ENCODE measurements around the gene IZUMO1R.
"Not testable (repeated sequence)": the region's sequence is repeated elsewhere in the genome, so short reads cannot be mapped to it uniquely, and the experiment has no call there.

IZUMO1R gene

DNA sequence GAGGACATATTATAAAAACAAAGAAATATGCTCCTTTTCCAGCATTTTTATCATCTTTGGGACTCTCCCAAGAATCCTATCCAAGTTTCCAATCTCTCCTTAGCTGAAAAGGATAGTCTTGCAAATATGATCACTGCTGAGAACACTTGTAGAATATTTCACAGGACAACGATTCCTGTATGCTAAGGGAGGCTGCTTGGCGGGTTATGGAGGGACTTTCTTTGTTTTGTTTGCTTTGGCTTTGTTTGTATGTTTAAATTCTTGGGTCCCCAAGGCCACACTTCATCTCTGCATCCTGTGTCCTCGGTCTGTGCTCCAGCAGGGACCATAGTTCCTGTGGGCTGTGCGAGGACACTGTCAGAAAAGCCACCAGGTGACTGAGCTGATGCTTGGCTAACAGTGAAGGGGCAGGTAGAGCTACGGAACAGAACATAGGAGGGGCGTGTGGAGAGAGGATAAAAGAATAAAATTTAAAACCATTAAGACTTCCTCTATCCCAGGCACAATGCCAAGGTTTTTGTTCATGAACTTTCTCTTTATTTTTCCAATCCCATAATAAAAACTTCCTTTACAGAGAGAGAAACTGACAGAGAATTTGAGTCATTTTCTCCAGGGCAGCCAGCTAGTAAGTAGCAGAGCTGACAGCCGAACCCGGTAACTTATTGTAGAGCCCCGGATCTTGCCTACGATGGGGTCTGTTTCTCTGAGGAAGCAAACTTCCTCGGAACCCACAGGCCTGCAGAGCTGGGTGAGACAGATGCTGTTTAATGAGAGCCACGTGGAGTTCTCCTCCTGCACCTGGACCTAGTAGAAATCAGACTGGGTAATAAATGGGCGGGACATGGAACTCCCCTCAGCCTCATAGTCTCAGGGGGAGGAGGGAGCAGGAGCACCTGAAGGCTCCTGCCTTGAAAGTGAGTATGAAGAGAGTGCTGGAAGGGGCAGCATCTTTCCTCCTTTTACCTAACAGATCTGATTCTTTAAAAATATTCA, at the start of gene IZUMO1R:
Gene IZUMO1R (plus strand): TSS at position 615 of the 993 bp plus-strand sequence. CDS start 1,057 bp downstream, outside the sequence.
- no peak for FAIRE-seq

DNA sequence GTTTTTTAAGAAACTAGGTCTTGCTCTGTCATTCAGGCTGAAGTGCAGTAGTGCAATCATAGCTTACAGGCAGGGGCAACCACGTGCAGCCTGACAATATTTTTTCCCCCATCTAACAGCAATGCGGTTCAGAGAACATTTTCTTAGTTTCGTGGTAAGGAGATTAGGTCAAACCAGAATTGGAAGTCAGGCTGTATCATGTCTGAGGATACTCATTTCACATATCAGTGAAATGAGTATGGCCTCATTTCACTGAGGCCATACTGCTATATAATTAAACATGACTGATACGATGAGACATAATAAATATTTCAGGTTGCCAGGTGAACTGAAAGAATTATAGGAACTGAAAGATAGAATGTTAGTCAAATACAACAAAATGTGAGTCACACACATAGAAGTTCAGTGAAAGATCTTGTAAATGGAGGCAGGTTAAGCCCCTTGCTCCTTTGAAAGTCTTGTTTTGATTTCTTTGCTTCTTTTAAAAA, 32.5 kb upstream of the IZUMO1R start:
- FAIRE-seq = no peak

DNA sequence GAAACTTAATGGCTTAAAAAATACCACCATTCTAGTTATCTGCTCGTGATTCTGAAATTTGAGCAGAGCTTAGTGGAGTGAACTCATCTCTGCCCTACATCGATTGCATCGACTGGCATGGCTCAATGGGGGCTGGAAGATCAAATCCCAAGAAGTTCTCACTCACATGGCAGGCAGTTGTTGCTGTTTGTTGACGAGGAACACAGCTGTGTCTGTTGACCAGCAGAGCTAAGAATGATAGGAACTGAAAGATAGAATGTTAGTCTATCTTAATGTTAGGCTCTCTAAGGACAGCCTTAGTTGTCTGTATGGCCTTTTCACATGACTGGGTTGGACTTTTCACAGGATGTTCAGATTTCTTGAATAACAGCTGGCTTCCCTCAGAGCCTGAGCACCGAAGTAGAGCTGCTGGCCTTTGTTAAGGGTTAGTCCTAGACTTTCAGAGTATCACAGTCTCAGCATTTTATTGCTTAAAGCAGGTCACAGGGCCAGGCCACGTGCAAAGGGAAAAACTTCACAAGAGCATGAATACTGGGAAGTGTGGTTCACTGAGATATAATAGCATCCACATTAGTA, 31.6 kb upstream of the IZUMO1R start:
- FAIRE-seq = no peak

DNA sequence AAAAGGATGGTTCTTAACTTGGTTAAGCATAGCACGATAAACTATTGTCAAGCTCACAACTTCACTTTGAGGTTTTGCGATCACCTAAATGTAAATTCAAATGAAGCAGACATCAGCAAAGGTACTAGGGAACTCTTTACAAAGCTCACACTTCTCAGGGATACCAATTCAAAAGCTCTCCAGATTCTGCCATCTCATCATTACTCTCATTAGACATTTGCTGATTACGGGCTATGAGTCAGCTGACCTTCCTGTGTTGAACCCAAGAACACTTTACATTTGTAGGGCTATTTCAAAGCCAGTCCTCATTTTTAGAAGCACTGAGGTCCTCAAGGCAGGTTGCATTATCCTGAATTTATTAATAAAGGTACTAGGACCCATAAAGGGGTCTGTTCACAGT, 28.4 kb upstream of the IZUMO1R start:
- FAIRE-seq = no peak

DNA sequence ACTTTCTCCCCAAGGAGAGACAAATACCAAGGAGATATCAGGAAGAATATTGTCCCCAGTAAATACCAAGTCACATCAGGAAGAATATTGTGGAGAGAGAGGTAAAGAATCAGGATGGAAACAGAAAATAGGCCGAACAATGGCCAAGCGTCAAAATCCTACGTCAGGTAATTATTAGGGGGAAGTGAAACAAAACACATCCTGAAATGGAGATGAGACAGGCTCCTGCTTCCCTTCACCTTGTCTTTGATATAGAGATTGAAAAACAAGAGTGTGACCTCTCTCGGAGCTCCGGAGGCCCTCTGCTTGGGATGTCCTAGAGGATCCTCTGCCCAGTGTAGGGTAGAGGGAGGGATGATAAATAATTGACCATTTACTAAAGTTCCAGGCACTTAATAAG, 27.4 kb upstream of the IZUMO1R start:
- FAIRE-seq = no peak

DNA sequence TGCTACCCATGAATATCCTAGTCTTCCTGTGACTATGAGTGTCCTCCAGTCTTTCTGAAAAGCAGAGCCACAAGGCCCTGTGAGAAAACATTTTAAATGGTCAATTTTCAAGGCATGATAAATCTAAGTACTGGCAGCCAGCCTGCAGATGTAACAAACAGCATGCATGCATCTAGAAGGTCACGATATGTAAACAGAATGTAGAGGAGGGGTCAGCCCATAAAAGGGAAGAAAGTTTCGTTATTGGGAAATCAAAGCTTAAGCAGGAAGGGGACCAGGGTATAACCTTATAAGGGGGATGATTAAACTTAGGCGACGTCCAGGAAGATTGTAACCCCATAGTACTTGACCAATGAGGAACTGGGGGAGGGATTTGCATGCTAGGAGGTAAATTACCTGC, 26.2 kb upstream of the IZUMO1R start:
- not testable (repeated sequence) for FAIRE-seq

DNA sequence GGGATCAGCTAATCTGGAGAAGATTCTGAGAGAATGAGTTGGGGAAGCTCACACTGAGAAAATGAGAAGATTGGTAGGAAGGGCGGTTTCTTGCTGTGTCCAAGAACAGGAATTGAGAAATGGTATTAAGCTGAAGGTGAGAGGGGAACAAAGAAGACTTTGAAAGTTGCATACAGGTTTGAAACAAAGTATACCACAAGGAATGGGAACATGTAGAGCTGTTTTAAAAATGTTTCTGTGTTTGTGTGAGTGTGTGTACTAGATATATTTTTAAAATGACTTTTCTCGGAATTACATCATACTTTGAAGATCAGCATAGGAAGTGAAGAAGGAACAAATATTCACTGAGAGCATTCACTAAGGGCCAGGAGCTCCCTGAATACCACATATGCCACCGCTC, 24.4 kb upstream of the IZUMO1R start:
- FAIRE-seq = no peak

DNA sequence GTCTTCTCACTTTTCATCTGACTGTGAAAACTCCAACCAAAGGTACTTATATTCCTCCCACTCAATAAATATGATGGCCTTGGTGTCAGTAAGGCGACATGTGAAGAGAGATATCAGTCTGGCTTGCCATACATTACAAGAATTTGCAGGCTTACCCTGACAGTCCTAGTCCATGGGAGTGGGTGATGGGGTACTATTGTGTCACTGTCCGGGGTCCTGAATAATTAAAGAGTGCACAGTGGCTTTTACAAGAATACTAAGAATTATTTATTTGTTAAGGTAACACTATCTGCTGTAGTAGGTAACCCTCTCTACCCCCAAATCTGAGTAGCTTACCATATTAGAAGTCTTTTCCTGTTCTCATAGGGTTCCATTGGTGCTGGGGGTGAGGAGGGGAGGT, 23.1 kb upstream of the IZUMO1R start:
- FAIRE-seq = no peak

DNA sequence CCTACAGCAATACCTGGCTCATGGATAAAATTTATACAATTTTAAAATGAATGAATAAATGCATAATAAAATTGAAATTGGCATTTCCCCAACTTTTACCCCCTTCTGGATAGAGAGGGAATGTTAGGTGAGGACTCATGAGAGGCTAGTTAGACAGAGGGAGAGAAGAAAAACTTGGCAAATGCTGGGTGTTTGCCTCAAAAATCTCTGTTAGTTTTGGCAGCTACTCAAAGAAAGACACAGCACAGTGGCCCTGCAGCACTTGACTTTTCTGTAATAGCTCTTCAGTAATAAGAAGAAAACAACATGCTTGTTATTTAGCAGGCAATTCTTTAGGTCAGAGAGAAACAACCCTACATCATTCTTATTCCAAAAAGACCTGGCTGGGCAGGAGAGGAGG, 20.7 kb upstream of the IZUMO1R start:
- no peak for FAIRE-seq

DNA sequence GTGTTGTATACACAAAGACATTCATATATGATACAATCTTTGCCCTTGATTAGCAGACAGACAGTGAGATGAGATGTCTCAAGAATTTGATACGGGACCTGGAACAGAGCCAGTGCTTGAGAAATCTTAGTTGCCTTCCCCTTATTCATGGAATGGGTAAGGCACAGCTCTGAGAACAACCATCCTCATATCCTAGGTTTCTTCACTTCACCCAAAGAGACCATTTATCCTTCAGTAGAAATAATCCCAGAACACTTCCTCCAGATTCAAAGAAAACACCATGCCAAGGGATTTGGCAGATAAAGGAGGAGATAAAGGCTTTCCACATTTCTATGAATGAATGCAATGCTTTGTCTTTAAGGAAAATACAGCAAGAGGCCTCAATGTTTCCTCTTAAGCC, 8.8 kb upstream of the IZUMO1R start:
- no peak for FAIRE-seq

DNA sequence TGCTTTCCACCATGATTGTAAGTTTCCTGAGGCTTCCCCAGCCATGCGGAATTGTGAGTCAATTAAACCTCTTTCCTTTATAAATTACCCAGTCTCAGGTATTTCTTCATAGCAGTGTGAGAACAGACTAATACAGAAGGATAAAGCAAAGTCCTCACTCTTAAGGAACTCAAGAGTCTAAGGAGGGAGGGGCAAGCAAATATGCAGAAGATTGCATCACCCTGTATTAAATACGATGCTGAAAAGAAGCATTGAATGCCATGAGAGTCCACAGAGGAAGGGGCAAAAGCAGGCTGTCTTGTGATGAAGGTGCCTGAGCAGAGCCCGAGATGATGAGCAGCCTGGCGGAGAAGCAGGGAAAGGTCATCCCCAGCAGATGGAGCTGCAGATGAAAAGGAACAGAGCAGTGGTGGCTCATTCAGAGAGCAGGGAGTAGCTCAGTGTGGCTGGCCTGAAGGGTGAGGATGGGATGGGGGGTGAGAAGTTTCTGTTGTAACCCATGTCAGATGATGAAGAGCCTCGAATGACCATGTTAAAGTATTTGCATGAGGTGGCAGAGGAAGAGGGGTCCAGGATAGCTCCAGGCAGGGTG, 6.3 kb upstream of the IZUMO1R start:
- no peak for FAIRE-seq

DNA sequence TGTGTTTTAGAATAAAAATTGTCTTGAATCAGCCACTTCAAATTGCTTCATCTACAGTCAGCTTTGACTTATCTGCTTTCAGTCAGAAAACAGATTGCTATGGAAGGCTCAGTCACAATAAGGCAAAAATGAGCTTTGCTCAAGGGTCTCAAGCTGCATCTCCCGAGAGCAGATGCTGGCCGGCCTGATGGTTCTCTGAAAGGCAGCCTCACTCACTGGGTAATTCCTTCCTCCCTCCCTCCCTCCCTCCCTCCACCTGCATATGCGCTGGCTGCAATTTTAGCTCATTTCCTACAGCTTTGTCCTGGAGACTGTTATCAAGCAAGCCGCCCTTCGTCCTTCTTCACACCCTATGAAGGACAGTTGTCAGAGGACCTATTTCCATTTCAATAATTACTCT, 1.6 kb upstream of the IZUMO1R start:
- no peak for FAIRE-seq

DNA sequence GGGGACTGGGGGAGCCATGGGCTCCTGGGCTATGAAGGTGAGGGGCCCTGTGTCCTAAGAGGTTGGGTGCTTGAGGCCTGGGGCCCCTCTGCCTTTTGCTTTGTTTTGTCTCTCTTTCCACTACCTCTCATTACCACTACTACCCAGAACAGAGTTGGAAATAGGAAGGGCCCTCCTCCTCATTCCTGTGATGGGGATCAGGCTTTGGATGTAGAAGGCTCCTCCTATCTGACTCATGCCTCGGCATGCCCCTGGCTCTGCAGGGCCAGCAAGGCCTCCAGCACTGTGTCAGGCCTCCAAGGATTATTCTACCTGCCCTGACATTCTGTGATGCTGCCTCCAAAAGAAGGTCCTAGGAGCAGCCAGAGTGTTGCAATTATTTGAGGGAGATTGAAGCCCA, 766 bp downstream of the IZUMO1R start:
- FAIRE-seq = no peak

DNA sequence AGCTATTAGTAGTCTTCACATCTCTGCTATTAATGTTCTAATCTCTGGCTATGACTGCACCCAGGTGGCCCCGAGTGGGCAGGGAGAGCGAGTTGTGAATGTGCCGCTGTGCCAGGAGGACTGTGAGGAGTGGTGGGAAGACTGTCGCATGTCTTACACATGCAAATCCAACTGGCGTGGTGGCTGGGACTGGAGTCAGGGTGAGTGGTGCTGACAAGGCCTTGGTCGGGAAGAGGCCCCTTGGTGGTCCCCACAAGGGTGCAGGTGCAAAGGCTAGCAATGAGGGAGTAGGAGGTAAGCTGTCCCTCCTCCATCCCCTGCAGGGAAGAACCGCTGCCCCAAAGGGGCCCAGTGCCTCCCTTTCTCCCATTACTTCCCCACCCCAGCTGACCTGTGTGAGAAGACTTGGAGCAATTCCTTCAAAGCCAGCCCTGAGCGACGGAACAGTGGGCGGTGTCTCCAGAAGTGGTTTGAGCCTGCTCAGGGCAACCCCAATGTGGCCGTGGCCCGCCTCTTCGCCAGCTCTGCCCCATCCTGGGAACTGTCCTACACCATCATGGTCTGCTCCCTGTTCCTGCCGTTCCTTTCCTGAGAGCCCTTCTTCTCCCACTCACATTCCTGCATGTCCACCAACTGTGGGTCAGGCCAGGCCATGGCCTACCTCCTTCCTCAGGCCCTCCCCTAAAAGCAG, 2.9 kb downstream of the IZUMO1R start:
- FAIRE-seq = no peak

DNA sequence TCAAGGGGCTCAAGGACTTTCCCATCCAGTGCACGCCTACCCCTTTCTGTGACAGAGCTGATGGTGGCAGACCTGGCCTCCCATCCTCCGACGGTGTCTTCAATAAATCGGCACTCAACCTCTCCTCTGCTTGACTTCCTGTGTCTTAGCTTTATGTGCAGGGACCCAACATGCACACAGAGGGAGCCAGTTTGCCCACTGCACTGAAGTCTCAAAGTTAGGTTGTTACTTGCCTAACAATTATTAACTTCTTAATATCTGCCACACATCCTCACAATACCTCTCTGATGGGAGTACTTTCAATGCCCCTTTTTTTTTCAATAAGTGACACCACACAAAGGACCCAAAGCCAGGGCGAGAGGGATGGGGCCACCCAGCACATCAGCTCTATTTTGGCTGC, 3.6 kb downstream of the IZUMO1R start:
- FAIRE-seq = no peak

DNA sequence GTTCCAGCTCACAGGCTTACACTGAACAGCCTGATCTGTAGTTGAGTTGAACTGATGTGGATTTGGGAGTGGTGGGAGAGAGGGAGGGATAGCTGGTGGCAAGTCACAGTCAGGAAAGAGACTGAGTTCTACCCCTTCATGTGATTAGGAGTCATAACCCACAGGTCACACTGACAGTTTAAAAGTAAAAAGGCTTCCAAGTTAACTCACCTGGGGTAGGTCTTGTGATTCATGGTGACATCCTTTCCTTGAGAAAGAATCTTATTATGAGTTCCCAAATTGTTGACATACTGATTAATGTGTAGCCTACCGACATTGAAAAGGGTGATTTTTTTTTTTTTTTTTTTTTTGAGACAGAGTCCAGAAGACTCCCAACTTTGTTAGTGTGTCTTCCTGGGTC, 5.4 kb downstream of the IZUMO1R start:
- no peak for FAIRE-seq

DNA sequence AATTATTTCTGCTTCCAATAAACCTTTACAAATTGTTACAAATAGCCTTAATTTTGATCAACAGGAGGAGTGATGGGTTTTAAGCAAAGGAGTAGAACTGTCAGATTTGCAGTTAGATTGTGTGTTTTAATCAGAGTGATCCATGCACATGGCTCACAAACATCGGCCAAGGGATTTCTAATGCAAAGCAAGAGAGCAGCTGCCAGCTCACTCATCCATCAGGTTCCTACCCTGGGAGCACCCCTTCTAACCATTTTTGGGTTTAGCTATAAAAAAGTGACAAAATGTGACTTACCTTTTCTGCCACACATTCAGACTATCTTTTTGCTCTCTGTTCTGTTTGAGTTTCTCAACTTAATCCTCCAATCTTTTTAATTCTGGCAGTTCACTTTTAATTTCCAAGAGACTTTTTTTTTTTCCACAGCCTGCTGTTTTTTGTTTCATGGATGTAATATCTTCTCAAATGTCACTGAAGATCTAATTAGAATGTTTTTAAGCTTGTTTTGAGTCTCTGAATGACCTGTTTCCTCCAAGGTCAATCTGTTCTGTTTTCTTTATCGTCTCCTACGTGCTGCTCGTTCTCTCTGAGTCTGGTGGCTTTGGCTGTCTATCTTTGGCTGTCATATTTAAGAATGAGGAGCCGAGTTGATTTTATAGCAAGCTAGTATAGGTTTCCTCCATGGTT, 6.0 kb downstream of the IZUMO1R start:
- FAIRE-seq = no peak

DNA sequence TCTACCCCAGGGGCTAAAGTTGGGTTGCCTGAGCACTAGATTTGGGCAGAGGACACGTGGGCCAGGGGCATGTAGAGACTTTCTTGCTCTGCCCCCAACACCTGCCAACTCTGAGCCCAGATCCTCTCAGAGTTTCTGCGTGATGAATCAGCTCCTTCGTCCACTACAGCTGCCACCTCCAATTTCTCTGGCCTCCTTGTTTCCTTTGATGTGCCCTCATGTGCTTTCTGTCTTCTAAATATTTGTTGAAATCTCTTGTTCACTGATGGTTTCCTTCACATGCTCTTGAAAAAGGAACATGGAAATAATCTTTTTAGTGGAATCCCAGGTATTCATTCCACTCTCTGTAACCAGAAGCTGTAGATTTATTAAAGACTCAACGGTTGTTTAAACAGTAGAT, 8.0 kb downstream of the IZUMO1R start:
- no peak for FAIRE-seq

DNA sequence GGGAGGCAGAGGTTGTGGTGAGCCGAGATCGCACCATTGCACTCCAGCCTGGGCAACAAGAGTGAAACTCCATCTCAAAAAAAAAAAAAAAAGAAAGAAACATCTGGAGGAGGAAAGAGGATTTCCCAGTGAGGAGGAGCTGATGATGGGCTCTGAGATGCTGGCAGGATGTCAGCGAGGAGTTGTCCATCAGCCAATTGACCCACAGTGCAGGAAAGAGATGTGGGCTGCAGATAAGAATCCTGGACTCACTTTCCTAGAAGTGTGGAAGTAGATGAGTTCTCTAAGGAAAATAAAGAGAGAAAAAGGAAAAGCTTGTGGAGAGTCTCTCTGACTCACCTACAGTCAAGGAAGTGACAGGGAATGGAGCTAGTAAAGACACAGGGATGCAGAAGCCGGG, 9.7 kb downstream of the IZUMO1R start:
- no peak for FAIRE-seq

DNA sequence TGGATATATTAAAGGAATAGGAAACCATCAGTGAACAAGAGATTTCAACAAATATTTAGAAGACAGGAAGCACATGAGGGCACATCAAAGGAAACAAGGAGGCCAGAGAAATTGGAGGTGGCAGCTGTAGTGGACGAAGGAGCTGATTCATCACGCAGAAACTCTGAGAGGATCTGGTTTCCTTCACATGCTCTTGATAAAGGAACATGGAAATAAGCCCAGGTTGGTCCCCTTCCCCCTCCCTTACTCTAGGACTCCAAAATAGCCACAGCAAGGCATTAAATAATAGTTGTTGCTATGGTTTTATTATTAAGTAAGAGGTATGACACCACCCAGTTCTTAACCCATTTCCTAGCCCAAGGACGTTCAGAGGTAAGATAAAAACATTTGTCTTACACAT, 11.3 kb downstream of the IZUMO1R start:
- FAIRE-seq = no peak

DNA sequence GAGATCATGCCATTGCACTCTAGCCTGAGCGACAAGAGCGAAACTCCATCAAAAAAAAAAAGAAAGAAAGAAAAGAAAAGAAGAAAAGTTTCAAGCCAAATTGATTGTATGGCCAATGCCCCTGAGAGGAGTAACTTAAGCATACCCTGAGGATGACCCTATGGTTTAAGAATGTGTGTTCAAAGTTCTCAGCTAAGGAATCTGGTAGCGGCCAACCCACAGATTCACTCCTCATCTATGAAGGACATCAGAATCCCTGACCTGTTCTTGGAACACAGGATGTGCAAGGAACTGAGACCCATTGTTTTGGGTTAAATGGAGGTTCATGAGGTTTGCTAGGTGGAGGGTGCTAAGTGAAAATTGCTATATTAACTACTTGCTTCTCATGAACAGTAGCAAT, 18.1 kb downstream of the IZUMO1R start:
- FAIRE-seq = no peak

DNA sequence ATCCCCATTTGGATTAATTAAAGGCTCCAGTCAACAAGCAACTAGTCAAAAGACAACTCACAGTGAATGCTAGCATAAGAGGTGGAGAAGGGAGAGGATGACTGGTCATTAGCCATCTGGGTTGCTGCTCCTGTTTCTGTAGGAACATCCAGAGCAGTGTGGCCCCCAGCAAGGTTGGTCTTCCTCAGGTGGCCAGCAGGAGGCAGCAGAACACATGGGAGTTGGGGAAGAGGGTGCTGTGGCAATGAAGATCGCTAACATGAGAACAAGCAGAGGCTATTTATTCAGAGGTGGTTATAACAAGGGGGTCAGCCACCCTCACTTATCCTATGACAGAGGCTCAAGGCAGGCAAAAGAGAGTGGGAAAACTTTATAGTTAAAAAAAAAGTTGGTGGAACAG, 21.3 kb downstream of the IZUMO1R start:
- FAIRE-seq = no peak

DNA sequence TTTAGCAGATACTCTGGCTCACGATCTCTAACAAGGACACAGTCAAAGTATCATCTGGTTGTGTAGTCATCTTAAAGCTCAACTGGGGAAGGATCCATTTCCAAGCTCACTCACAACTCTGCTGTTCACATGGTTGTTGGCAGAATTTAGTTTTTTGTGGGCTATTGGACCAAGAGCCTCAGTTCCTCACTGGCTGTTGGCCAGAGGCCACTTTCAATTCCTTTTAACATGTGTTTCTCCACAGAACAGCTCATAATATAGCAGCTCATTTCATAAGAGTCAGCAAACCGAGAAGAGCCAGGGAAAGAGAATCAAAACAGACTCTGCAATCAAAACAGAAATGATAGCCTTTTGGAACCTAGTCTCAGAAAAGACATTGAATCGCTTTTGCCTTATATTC, 22.6 kb downstream of the IZUMO1R start:
- FAIRE-seq = no peak
